ENCODE results near the gene PDE4D. TPM values are rescaled to one million over a fixed set of nuclear protein-coding genes. Genes with fewer than 3 reads are reported as not detected.
"Not testable (repeated sequence)": the region's sequence is repeated elsewhere in the genome, so short reads cannot be mapped to it uniquely, and the experiment has no call there.

Gene PDE4D
- total RNA-seq, 1 donor from 2014 or later = 28.2 TPM

DNA sequence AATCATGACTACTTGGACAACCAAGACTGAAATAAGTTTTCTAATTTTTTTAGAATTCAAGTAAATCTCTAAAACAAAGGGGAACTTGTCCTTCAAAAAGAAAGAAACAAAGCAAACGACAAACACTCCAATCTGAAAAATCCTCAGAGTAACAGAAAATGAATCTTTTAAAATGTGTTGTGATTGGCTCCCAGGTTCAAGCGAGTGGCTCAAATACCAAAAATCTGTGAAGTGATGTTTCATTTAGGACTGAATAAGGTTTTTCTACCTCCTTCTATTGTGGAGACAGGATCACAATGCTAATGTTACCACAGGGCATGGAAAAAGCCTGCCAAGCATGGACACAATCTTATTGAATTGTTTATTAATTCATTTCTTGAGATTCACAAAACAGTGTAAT, 895.0 kb downstream of the PDE4D start:
- no peaks in the 10 kb centered on the region for H3K36me3 Mint-ChIP-seq (ENCODE audit: low read depth)
- no peaks in the 10 kb centered on the region for H3K9me3 Mint-ChIP-seq
- no peak for ATAC-seq (ENCODE audit: low read depth)
- no peak overlapping the region for H3K27ac Mint-ChIP-seq
- H3K4me1 Mint-ChIP-seq = no peaks in the 10 kb centered on the region
- H3K27me3 Mint-ChIP-seq = no peaks in the 10 kb centered on the region
- ChIA-PET POLR2A (no interaction called here), CTCF (no interaction called here)
- DNase-seq = no peak
- intact Hi-C loops (cut with micrococcal nuclease) = no loop called here
- TF ChIP-seq, protein P1, sequence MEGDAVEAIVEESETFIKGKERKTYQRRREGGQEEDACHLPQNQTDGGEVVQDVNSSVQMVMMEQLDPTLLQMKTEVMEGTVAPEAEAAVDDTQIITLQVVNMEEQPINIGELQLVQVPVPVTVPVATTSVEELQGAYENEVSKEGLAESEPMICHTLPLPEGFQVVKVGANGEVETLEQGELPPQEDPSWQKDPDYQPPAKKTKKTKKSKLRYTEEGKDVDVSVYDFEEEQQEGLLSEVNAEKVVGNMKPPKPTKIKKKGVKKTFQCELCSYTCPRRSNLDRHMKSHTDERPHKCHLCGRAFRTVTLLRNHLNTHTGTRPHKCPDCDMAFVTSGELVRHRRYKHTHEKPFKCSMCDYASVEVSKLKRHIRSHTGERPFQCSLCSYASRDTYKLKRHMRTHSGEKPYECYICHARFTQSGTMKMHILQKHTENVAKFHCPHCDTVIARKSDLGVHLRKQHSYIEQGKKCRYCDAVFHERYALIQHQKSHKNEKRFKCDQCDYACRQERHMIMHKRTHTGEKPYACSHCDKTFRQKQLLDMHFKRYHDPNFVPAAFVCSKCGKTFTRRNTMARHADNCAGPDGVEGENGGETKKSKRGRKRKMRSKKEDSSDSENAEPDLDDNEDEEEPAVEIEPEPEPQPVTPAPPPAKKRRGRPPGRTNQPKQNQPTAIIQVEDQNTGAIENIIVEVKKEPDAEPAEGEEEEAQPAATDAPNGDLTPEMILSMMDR (IDR thresholded peaks at IDR 0.05) = no peak
- H3K4me3 Mint-ChIP-seq = no peak overlapping the region

DNA sequence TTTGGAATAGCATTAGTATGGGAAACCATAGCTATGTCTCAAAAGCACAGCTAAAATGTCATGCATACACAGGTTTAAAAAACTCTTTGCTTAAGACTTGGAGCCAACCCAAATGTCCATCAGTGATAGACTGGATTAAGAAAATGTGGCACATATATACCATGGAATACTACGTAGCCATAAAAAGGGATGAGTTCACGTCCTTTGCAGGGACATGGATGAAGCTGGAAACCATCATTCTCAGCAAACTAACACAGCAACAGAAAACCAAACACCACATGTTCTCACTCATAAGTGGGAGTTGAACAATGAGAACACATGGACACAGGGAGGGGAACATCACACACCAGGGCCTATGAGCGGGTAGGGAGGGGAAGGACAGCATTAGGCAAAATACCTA, 897.7 kb downstream of the PDE4D start:
- H3K4me3 Mint-ChIP-seq; H3K4me1 Mint-ChIP-seq; H3K27ac Mint-ChIP-seq; POLR2A ChIA-PET; H3K36me3 Mint-ChIP-seq (ENCODE audit: low read depth); DNase-seq; intact Hi-C loops (cut with micrococcal nuclease); H3K27me3 Mint-ChIP-seq; ATAC-seq (ENCODE audit: low read depth); H3K9me3 Mint-ChIP-seq: not testable (repeated sequence)
- CTCF ChIA-PET = interaction anchor here (1.2 kb wide), 1 partner anchor 102 kb away, joined by 3 read pairs; no protein-coding TSS in a partner anchor

DNA sequence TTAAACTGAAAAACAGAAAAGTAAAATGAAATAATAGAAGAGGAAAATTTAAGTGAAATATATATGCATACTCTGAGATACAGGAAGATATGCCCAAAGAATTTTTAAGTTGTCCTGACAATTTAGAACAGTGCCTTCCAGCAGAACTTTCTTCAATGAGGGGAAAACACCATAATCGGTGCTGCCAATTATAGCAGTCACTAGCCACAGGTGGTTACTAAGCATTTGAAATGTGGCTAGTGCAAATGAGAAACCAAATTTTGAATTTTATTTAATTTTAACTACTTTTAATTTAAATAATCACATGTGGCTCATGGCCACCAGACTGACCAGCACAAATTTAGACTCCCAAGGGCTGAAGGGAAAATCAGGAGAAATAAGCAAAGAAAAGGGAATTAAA, 900.1 kb downstream of the PDE4D start:
- POLR2A ChIA-PET = no interaction called here
- Mint-ChIP-seq H3K36me3 (ENCODE audit: low read depth) (peaks cover 3% of the 10 kb centered on the region), H3K27ac (no peak overlapping the region), H3K4me1 (no peaks in the 10 kb centered on the region), H3K27me3 (no peaks in the 10 kb centered on the region), H3K9me3 (no peaks in the 10 kb centered on the region), H3K4me3 (no peak overlapping the region)
- CTCF ChIA-PET = no interaction called here
- ATAC-seq (ENCODE audit: low read depth) (no peak), DNase-seq (no peak)
- intact Hi-C loops (cut with micrococcal nuclease) = no loop called here
- TF ChIP-seq, protein P1 (IDR thresholded peaks at IDR 0.05) = no peak

- ChIA-PET POLR2A (no interaction called here), CTCF (no interaction called here)
These were observed 904.6 kb downstream of the PDE4D start for GRCh38 chr5:58988938-58989337.

GRCh38 chr5:58987193-58987592, 906.3 kb downstream of the PDE4D start:
- ATAC-seq (ENCODE audit: low read depth) (no peak), DNase-seq (no peak)
- no peaks in the 10 kb centered on the region for H3K27me3 Mint-ChIP-seq
- peaks cover 3% of the 10 kb centered on the region for H3K36me3 Mint-ChIP-seq (ENCODE audit: low read depth)
- no peak overlapping the region for H3K4me3 Mint-ChIP-seq
- intact Hi-C loops (cut with micrococcal nuclease) = no loop called here
- TF ChIP-seq, protein P1 (IDR thresholded peaks at IDR 0.05) = no peak
- CTCF ChIA-PET = no interaction called here
- no peaks in the 10 kb centered on the region for H3K4me1 Mint-ChIP-seq
- no peak overlapping the region for H3K27ac Mint-ChIP-seq
- H3K9me3 Mint-ChIP-seq = no peaks in the 10 kb centered on the region
- POLR2A ChIA-PET = no interaction called here

More at GRCh38 chr5:58988938-58989337, 904.6 kb downstream of the PDE4D start:
- DNase-seq = no peak
- TF ChIP-seq, protein P1 (IDR thresholded peaks at IDR 0.05) = no peak
- Mint-ChIP-seq H3K9me3 (no peaks in the 10 kb centered on the region), H3K36me3 (ENCODE audit: low read depth) (peaks cover 3% of the 10 kb centered on the region), H3K4me1 (no peaks in the 10 kb centered on the region), H3K27ac (no peak overlapping the region), H3K27me3 (no peaks in the 10 kb centered on the region), H3K4me3 (no peak overlapping the region)
- no peak for ATAC-seq (ENCODE audit: low read depth)
- intact Hi-C loops (cut with micrococcal nuclease) = no loop called here

- ChIA-PET POLR2A (no interaction called here), CTCF (no interaction called here)
- intact Hi-C loops (cut with micrococcal nuclease) = no loop called here
- Mint-ChIP-seq H3K4me1 (no peaks in the 10 kb centered on the region), H3K4me3 (no peak overlapping the region), H3K36me3 (ENCODE audit: low read depth) (peaks cover 3% of the 10 kb centered on the region), H3K27ac (no peak overlapping the region), H3K27me3 (no peaks in the 10 kb centered on the region), H3K9me3 (no peaks in the 10 kb centered on the region)
- ATAC-seq (ENCODE audit: low read depth) (no peak), DNase-seq (no peak)
- TF ChIP-seq, protein P1 (IDR thresholded peaks at IDR 0.05) = no peak
These were observed 907.2 kb downstream of the PDE4D start for GRCh38 chr5:58986281-58986680.
